ENCODE measurements around the gene SEC24C. TPM values are rescaled to one million over a fixed set of nuclear protein-coding genes. Genes with fewer than 3 reads are reported as not detected.

SEC24C gene
- total RNA-seq, 1 experiment from 2014 or later = 74.9 TPM

DNA sequence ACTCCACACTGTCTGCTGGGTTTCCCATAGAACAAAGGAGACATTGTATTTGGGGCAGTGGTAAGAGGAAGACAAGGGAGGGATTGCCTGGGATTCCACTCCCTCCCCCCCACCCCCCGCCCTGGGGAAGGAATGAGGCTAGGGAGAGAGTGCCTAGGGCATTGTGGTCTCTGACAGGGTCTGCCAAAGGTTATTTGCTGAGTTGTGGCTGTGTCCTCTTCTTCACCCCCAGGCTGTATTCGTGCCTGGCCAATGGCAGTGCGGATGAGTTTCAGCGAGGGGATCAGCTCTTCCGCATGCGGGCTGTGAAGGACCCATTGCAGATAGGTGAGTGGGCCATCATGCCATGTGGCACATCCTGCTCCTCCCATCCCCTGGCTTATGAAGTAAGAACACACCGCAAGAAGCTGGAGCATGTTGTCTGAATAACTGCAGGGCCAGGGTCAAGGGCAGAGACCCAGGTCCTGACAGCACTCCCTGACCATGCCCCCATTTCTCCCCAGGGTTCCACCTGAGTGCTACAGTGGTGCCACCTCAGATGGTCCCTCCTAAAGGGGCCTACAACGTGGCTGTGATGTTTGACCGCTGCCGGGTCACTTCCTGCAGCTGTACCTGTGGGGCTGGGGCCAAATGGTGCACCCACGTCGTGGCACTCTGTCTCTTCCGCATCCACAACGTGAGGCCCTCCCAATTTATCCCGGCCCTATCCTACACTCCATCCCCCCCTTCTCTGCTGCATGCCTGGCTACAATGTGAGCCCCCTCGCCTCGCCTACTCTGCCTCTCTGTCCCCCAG lies 44.9 kb downstream of the SEC24C start:
- intact Hi-C loops (cut with micrococcal nuclease; ENCODE audit: unreplicated experiment) = no loop called here
- POLR2A ChIA-PET (ENCODE audit: low non-redundant PET) = no interaction called here
- Histone ChIP-seq H3K27me3 (replicated peaks; ENCODE audit: insufficient read depth, low read depth, low read length, poor library complexity) (no peaks in the 10 kb centered on the region), H3K4me1 (ENCODE audit: insufficient read depth, low read length, poor library complexity, severe bottlenecking) (peaks cover 3% of the 10 kb centered on the region), H3K36me3 (ENCODE audit: insufficient read depth, low read length, poor library complexity, severe bottlenecking) (peaks cover 23% of the 10 kb centered on the region), H3K4me3 (ENCODE audit: low read depth, low read length, poor library complexity, severe bottlenecking) (no peak overlapping the region), H3K9me3 (ENCODE audit: low read depth, low read length, poor library complexity, severe bottlenecking) (no peaks in the 10 kb centered on the region), H3K27ac (ENCODE audit: low read depth, low read length, poor library complexity, severe bottlenecking) (no peak overlapping the region)
- no TSS peak for BruUV-seq (replicated peaks)
- CTCF ChIA-PET = no interaction called here
- DNase-seq (ENCODE audit: low spot score) = no peak
- TF ChIP-seq, protein P1, sequence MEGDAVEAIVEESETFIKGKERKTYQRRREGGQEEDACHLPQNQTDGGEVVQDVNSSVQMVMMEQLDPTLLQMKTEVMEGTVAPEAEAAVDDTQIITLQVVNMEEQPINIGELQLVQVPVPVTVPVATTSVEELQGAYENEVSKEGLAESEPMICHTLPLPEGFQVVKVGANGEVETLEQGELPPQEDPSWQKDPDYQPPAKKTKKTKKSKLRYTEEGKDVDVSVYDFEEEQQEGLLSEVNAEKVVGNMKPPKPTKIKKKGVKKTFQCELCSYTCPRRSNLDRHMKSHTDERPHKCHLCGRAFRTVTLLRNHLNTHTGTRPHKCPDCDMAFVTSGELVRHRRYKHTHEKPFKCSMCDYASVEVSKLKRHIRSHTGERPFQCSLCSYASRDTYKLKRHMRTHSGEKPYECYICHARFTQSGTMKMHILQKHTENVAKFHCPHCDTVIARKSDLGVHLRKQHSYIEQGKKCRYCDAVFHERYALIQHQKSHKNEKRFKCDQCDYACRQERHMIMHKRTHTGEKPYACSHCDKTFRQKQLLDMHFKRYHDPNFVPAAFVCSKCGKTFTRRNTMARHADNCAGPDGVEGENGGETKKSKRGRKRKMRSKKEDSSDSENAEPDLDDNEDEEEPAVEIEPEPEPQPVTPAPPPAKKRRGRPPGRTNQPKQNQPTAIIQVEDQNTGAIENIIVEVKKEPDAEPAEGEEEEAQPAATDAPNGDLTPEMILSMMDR (conservative IDR thresholded peaks at IDR 0.05; ENCODE audit: low read depth, low read length) = no peak
- TF ChIP-seq EZH2 (IDR thresholded peaks at IDR 0.05; ENCODE audit: borderline replicate concordance, low read depth, low read length, poor library complexity, severe bottlenecking) = no peak

DNA sequence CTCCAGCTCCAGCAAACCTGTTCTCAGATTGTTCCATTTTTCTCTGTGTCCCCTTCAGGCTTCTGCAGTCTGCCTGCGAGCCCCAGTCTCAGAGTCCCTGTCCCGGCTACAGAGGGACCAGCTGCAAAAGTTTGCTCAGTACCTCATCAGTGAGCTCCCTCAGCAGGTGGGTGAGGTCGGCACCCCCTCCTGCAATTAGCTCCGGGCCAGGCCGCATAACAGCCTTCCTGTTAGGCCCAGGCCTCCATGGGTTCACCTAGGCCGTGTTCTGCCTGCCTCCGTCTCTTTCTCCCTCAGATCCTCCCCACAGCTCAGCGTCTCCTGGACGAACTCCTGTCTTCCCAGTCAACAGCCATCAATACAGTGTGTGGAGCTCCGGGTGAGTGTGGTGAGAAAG lies 45.5 kb downstream of the SEC24C start:
- Histone ChIP-seq H3K27me3 (replicated peaks; ENCODE audit: insufficient read depth, low read depth, low read length, poor library complexity) (no peaks in the 10 kb centered on the region), H3K4me1 (ENCODE audit: insufficient read depth, low read length, poor library complexity, severe bottlenecking) (peaks cover 3% of the 10 kb centered on the region), H3K9me3 (ENCODE audit: low read depth, low read length, poor library complexity, severe bottlenecking) (no peaks in the 10 kb centered on the region), H3K27ac (ENCODE audit: low read depth, low read length, poor library complexity, severe bottlenecking) (no peak overlapping the region), H3K36me3 (ENCODE audit: insufficient read depth, low read length, poor library complexity, severe bottlenecking) (peaks cover 28% of the 10 kb centered on the region), H3K4me3 (ENCODE audit: low read depth, low read length, poor library complexity, severe bottlenecking) (no peak overlapping the region)
- POLR2A ChIA-PET (ENCODE audit: low non-redundant PET) = no interaction called here
- CTCF ChIA-PET = no interaction called here
- intact Hi-C loops (cut with micrococcal nuclease; ENCODE audit: unreplicated experiment) = no loop called here
- DNase-seq (ENCODE audit: low spot score) = no peak
- BruUV-seq (replicated peaks) = no TSS peak
- no peak for TF ChIP-seq EZH2 (IDR thresholded peaks at IDR 0.05; ENCODE audit: borderline replicate concordance, low read depth, low read length, poor library complexity, severe bottlenecking)
- TF ChIP-seq, protein P1 (conservative IDR thresholded peaks at IDR 0.05; ENCODE audit: low read depth, low read length) = no peak

DNA sequence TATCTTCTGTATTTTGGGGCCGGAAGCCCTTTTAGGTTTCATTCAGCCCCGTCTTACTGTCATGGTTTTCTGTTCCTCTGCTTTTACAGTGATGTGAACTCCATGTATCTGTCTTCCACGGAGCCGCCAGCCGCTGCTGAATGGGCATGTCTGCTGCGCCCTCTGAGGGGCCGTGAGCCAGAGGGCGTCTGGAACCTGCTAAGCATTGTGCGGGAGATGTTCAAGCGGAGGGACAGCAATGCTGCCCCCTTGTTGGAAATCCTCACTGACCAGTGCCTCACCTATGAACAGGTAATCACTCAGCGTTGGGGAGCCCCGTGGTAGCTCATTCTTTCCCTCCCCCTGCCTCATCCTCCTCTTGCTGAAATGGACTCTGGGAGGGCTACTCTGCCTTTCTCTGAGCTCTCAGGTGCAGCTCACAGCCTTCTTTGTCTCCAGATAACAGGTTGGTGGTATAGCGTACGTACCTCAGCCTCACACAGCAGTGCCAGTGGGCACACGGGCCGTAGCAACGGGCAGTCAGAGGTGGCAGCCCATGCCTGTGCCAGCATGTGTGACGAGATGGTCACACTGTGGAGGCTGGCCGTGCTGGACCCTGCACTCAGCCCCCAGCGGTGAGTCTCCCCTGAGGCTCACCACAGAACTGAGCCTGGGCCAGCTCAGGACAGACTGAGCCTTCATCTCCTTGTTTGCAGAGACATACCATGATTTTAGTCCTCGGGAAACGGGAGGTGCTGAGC lies 46.9 kb downstream of the SEC24C start:
- peaks cover 36% of the 10 kb centered on the region for H3K36me3 ChIP-seq (ENCODE audit: insufficient read depth, low read length, poor library complexity, severe bottlenecking)
- TF ChIP-seq, protein P1 (conservative IDR thresholded peaks at IDR 0.05; ENCODE audit: low read depth, low read length) = no peak
- TF ChIP-seq EZH2 (IDR thresholded peaks at IDR 0.05; ENCODE audit: borderline replicate concordance, low read depth, low read length, poor library complexity, severe bottlenecking) = no peak
- CTCF ChIA-PET = no interaction called here
- no TSS peak for BruUV-seq (replicated peaks)
- H3K9me3 ChIP-seq (ENCODE audit: low read depth, low read length, poor library complexity, severe bottlenecking) = no peaks in the 10 kb centered on the region
- peaks cover 3% of the 10 kb centered on the region for H3K4me1 ChIP-seq (ENCODE audit: insufficient read depth, low read length, poor library complexity, severe bottlenecking)
- H3K4me3 ChIP-seq (ENCODE audit: low read depth, low read length, poor library complexity, severe bottlenecking) = no peak overlapping the region
- POLR2A ChIA-PET (ENCODE audit: low non-redundant PET) = no interaction called here
- no peak overlapping the region for H3K27ac ChIP-seq (ENCODE audit: low read depth, low read length, poor library complexity, severe bottlenecking)
- H3K27me3 ChIP-seq (replicated peaks; ENCODE audit: insufficient read depth, low read depth, low read length, poor library complexity) = no peaks in the 10 kb centered on the region
- intact Hi-C loops (cut with micrococcal nuclease; ENCODE audit: unreplicated experiment) = no loop called here
- no peak for DNase-seq (ENCODE audit: low spot score)
